ENCODE data around the gene ATP10A. TPM values are rescaled to one million over a fixed set of nuclear protein-coding genes. Genes with fewer than 3 reads are reported as not detected.

ATP10A gene
- total RNA-seq, 4 donors from 2014 or later = 8.4 to 19.3 (median 16.5) TPM

DNA sequence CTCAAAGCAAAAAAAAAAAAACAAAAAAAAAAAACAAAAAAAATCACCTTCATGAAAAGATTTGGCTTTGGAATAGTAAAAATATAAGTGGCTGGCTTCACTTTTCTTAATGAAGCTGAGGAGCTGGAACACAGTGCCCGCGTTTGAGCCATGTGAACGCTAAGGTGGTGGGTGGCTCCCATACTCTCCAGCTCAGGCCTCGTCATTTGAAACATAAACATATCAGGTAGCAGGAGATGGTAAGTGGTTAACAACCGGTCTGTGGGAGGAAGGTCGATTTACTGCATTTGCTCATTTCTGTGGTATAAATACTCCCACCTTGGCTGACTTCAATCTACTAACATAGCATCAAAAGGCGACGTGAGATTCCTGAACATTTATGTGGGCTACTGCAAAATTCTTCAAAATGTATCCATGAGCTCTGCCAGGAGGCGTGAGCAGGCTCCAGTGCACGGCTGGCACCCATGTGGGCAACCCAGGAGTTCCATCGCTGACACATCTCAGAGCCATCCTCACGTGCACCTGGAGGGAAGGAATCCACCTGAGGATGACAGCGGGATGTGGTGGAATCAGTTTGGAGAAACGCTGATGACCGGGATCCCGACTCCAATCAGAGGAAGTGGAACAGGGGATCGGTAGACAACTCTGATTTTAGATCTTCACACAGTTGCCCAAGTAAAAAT is 157.6 kb downstream of the ATP10A start:
- TF ChIP-seq, protein P1, sequence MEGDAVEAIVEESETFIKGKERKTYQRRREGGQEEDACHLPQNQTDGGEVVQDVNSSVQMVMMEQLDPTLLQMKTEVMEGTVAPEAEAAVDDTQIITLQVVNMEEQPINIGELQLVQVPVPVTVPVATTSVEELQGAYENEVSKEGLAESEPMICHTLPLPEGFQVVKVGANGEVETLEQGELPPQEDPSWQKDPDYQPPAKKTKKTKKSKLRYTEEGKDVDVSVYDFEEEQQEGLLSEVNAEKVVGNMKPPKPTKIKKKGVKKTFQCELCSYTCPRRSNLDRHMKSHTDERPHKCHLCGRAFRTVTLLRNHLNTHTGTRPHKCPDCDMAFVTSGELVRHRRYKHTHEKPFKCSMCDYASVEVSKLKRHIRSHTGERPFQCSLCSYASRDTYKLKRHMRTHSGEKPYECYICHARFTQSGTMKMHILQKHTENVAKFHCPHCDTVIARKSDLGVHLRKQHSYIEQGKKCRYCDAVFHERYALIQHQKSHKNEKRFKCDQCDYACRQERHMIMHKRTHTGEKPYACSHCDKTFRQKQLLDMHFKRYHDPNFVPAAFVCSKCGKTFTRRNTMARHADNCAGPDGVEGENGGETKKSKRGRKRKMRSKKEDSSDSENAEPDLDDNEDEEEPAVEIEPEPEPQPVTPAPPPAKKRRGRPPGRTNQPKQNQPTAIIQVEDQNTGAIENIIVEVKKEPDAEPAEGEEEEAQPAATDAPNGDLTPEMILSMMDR (IDR thresholded peaks at IDR 0.05) = no peak
- DNase-seq (ENCODE audit: low spot score) = no peak
- ATAC-seq (ENCODE audit: low FRiP score) = no peak

DNA sequence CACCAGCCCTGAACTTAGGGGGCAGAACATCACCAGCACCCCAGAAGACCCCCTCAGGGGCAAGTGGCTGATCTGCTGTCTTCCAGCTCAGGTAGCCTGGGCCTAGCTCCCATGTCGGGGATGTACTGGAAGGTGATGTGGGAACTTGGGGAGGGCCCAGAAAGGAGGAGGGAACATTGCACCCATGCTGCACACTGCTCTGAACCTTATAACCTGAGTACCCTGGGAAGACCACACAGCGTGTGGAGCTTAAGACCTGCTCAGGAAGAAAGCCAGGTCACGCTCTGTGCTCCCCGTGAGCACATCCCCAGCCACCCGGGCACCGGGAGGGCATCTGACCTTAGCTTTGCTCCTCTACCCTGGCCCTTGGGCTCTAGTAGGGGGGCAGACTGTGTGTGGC is 159.4 kb downstream of the ATP10A start:
- DNase-seq (ENCODE audit: low spot score) (no peak), ATAC-seq (ENCODE audit: low FRiP score) (no peak)
- TF ChIP-seq, protein P1 (IDR thresholded peaks at IDR 0.05) = no peak

DNA sequence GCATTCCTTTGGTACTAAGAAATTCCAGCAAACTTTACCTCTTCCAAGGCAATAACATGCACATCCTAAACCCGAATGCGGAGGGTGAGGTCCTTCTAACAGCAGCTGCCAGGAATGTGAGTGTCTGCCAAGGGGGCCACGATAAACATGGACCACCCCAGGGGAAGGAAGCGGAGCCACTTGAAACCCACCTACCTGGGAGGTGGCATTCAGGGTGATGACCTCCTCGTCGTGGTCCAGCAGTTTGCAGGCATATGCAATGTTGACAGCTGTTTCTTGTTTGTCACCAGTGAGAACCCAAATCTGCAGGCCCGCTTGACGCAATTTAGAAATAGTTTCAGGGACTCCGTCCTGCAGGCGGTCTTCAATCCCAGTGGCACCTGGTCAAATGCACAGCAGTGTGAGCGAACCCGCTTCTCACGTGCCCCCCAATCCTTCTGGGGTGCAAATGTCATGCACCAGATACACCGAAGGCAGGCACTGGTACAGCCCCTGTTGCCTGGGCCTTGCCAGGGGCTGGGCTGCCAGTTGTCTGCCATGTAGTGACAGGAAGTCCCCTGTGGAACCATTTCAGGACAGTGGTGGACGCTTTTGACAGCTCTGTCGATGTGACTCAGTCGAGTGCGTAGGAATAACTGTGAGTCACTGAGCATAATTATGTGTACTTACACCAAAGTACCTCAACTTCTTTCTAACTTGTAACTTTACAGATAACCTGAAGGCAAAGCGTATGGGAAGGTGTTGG is 161.2 kb downstream of the ATP10A start:
- DNase-seq (ENCODE audit: low spot score) = no peak
- TF ChIP-seq, protein P1 (IDR thresholded peaks at IDR 0.05) = no peak
- ATAC-seq (ENCODE audit: low FRiP score) = no peak

GRCh38 chr15:25700916-25701315 is 162.2 kb downstream of the ATP10A start:
- TF ChIP-seq, protein P1 (IDR thresholded peaks at IDR 0.05) = no peak
- ATAC-seq (ENCODE audit: low FRiP score) = no peak
- DNase-seq (ENCODE audit: low spot score) = no peak

- DNase-seq (ENCODE audit: low spot score) (no peak), ATAC-seq (ENCODE audit: low FRiP score) (no peak)
- TF ChIP-seq, protein P1 (IDR thresholded peaks at IDR 0.05) = no peak
Observed at GRCh38 chr15:25697586-25697985, 165.5 kb downstream of the ATP10A start.

GRCh38 chr15:25695875-25696760 is 167.0 kb downstream of the ATP10A start:
- no peak for DNase-seq (ENCODE audit: low spot score)
- no peak for ATAC-seq (ENCODE audit: low FRiP score)
- TF ChIP-seq, protein P1 (IDR thresholded peaks at IDR 0.05) = no peak
